NCI-H1436 treated with DMSO at 0.1 percent for 48 hours (cell line): ENCODE data around the gene TCERG1L.

Experiments
- DNase-seq: peaks from one replicate; lab custom pipeline; 2025; lab: John Stamatoyannopoulos, UW

Gene TCERG1L

GRCh38 chr10:131068760-131069159, 242.8 kb downstream of the TCERG1L start:
- DNase-seq, result no peak

GRCh38 chr10:131068311-131068710, 243.2 kb downstream of the TCERG1L start:
- DNase-seq, result no peak

GRCh38 chr10:131067690-131068089, 243.8 kb downstream of the TCERG1L start:
- DNase-seq, result no peak

- DNase-seq, result no peak
Observed at GRCh38 chr10:131065673-131066305, 245.7 kb downstream of the TCERG1L start.

- no peak for DNase-seq
Observed at GRCh38 chr10:131063311-131063710, 248.2 kb downstream of the TCERG1L start.

GRCh38 chr10:131062621-131063260, 248.8 kb downstream of the TCERG1L start:
- DNase-seq, result no peak

GRCh38 chr10:131061216-131061615, 250.3 kb downstream of the TCERG1L start:
- DNase-seq, result no peak

- DNase-seq, result no peak
Observed at GRCh38 chr10:131059881-131060280, 251.6 kb downstream of the TCERG1L start.

- DNase-seq, result no peak
Observed at GRCh38 chr10:131058799-131059198, 252.7 kb downstream of the TCERG1L start.

GRCh38 chr10:131056781-131057180, 254.7 kb downstream of the TCERG1L start:
- DNase-seq, result no peak

- DNase-seq, result no peak
Observed at GRCh38 chr10:131056091-131056579, 255.4 kb downstream of the TCERG1L start.

GRCh38 chr10:131055437-131055836, 256.1 kb downstream of the TCERG1L start:
- DNase-seq, result no peak

- DNase-seq, result no peak
Observed at GRCh38 chr10:131053192-131053591, 258.3 kb downstream of the TCERG1L start.

- no peak for DNase-seq
Observed at GRCh38 chr10:131050162-131050766, 261.3 kb downstream of the TCERG1L start.

- peak; percentile 22 for DNase-seq
Observed at GRCh38 chr10:131049016-131049415, 262.5 kb downstream of the TCERG1L start.

- DNase-seq, result no peak
Observed at GRCh38 chr10:131048606-131049005, 262.9 kb downstream of the TCERG1L start.

- no peak for DNase-seq
Observed at GRCh38 chr10:131047501-131047900, 264.0 kb downstream of the TCERG1L start.

GRCh38 chr10:131046194-131046593, 265.3 kb downstream of the TCERG1L start:
- no peak for DNase-seq

GRCh38 chr10:131044379-131045111, 267.0 kb downstream of the TCERG1L start:
- DNase-seq, result no peak

- DNase-seq, result peak; percentile 16
Observed at GRCh38 chr10:131043039-131043691, 268.4 kb downstream of the TCERG1L start.
